GM18951 (cell line): ENCODE data around the gene DRC1.

Experiments
- POLR2A ChIP-seq: IDR thresholded peaks from 4 replicates; pipeline ENCODE4 v1.6.1; 2011; ENCODE audit warnings: mild to moderate bottlenecking; ENCODE audit not compliant: insufficient read length, insufficient read depth; ENCODE audit errors: extremely low read depth
- in situ Hi-C: fragments of 300-500 bp; cut with MboI; formaldehyde crosslinking; loops from one replicate; pipeline ENCODE4 v1.12.0; 2022; ENCODE audit warnings: low sequenced_read_pairs, mixed read lengths, inconsistent platforms; ENCODE audit not compliant: unreplicated experiment

The DRC1 gene

GRCh38 chr2:26444236-26444635, 42.5 kb downstream of the DRC1 start:
- in situ Hi-C loops = no loop called here
- TF ChIP-seq POLR2A = no peak

GRCh38 chr2:26448651-26449050, 46.9 kb downstream of the DRC1 start:
- no peak for TF ChIP-seq POLR2A
- in situ Hi-C loops = no loop called here

- in situ Hi-C loops = no loop called here
Observed at GRCh38 chr2:26449278-26450030, 47.7 kb downstream of the DRC1 start.

GRCh38 chr2:26450031-26450635, 48.4 kb downstream of the DRC1 start:
- in situ Hi-C loops = no loop called here
- no peak for TF ChIP-seq POLR2A

More at GRCh38 chr2:26449278-26450030, 47.7 kb downstream of the DRC1 start:
- no peak for TF ChIP-seq POLR2A

GRCh38 chr2:26451700-26452099, 50.0 kb downstream of the DRC1 start:
- in situ Hi-C loops = no loop called here
- no peak for TF ChIP-seq POLR2A

- in situ Hi-C loops = no loop called here
- TF ChIP-seq POLR2A = no peak
Observed at GRCh38 chr2:26453421-26454329, 52.0 kb downstream of the DRC1 start.

GRCh38 chr2:26454561-26455001, 52.9 kb downstream of the DRC1 start:
- in situ Hi-C loops = no loop called here
- TF ChIP-seq POLR2A = no peak

GRCh38 chr2:26455037-26455669, 53.4 kb downstream of the DRC1 start:
- no peak for TF ChIP-seq POLR2A
- in situ Hi-C loops = no loop called here

GRCh38 chr2:26455670-26456439, 54.1 kb downstream of the DRC1 start:
- no peak for TF ChIP-seq POLR2A
- in situ Hi-C loops = no loop called here

- in situ Hi-C loops = no loop called here
- TF ChIP-seq POLR2A = no peak
Observed at GRCh38 chr2:26456440-26457250, 54.9 kb downstream of the DRC1 start.

GRCh38 chr2:26457251-26457666, 55.5 kb downstream of the DRC1 start:
- in situ Hi-C loops = no loop called here
- TF ChIP-seq POLR2A = no peak

GRCh38 chr2:26457695-26458364, 56.1 kb downstream of the DRC1 start:
- in situ Hi-C loops = no loop called here
- TF ChIP-seq POLR2A = no peak
